Measurements from ENCODE around the gene RXRG.

GRCh38 chr1:165392634-165393571, 52.0 kb downstream of the RXRG start:
- TF ChIP-seq MAX (CRISPR knock-in tag; IDR thresholded peaks at IDR 0.05) (no peak), CTCF (IDR thresholded peaks at IDR 0.05) (peak; percentile 87)
- TF ChIP-seq, protein P1, sequence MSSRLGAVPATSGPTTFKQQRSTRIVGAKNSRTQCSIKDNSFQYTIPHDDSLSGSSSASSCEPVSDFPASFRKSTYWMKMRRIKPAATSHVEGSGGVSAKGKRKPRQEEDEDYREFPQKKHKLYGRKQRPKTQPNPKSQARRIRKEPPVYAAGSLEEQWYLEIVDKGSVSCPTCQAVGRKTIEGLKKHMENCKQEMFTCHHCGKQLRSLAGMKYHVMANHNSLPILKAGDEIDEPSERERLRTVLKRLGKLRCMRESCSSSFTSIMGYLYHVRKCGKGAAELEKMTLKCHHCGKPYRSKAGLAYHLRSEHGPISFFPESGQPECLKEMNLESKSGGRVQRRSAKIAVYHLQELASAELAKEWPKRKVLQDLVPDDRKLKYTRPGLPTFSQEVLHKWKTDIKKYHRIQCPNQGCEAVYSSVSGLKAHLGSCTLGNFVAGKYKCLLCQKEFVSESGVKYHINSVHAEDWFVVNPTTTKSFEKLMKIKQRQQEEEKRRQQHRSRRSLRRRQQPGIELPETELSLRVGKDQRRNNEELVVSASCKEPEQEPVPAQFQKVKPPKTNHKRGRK (CRISPR knock-in tag; IDR thresholded peaks at IDR 0.05; ENCODE audit: borderline replicate concordance): no peak

Data from WTC11 (cell line).